Peyer's patch (tissue), 4 donors: ENCODE measurements around the gene ARPC1B. TPM values are rescaled to one million over a fixed set of nuclear protein-coding genes. Genes with fewer than 3 reads are reported as not detected.
"Not testable (repeated sequence)": the region's sequence is repeated elsewhere in the genome, so short reads cannot be mapped to it uniquely, and the experiment has no call there.

Experiments used
- DNase-seq, 3 donors: peaks; one replicate each; pipeline ENCODE4 v3.0.0-alpha.2; 2017 to 2019
- H3K27ac ChIP-seq, 4 donors: fragments of 200-600 bp; sonication (generic); one replicate each; pipeline ENCODE4 v1.5.1; 2016 to 2019
- H3K27me3 ChIP-seq, 2 donors: fragments of 200-600 bp; sonication (generic); one replicate each; pipeline ENCODE4 v1.5.1; 2019
- H3K36me3 ChIP-seq, 3 donors: fragments of 200-600 bp; sonication (generic); one replicate each; pipeline ENCODE4 v1.5.1; 2016 to 2019
- H3K4me1 ChIP-seq, 4 donors: fragments of 200-600 bp; sonication (generic); one replicate each; pipeline ENCODE4 v1.5.1; 2016 to 2019
- H3K4me3 ChIP-seq, 4 donors: fragments of 200-600 bp; sonication (generic); 1 replicate in 3 of 4; 2 replicates in 1 of 4; pipeline ENCODE4 v1.5.1; 2016 to 2019; ENCODE audit warnings: mild to moderate bottlenecking in 1 of 4
- H3K9me3 ChIP-seq, 4 donors: fragments of 200-600 bp; sonication (generic); one replicate each; pipeline ENCODE4 v1.5.1; 2016 to 2019; ENCODE audit warnings: mild to moderate bottlenecking in 1 of 4
- POLR2A ChIP-seq, 2 donors: fragments of 450-650 bp; IDR thresholded peaks; one replicate each; pipeline ENCODE4 v1.5.1; 2017; ENCODE audit warnings: antibody characterized with exemption in 2 of 2, mild to moderate bottlenecking in 2 of 2, moderate library complexity in 2 of 2
- total RNA-seq, 4 donors: library from RNA; depleted of rRNA; stranded (reverse); fragments of >200 nt; gene quantifications; one replicate each; pipeline ENCODE4 v1.1.0, GENCODE V29; 2016
- TF ChIP-seq, protein P1 (sequence below), 6 experiments: fragments of 450-650 bp in 4 of 6; fragments of 200-600 bp in 2 of 6; sonication (generic) in 1 of 6; IDR thresholded peaks; one replicate each; pipeline ENCODE4 v1.5.1; 2017 to 2019; ENCODE audit warnings: antibody characterized with exemption in 6 of 6, mild to moderate bottlenecking in 3 of 6, moderate library complexity in 1 of 6

The ARPC1B gene
- total RNA-seq, 4 donors from 2014 or later: 228 to 386 (median 343) TPM

DNA sequence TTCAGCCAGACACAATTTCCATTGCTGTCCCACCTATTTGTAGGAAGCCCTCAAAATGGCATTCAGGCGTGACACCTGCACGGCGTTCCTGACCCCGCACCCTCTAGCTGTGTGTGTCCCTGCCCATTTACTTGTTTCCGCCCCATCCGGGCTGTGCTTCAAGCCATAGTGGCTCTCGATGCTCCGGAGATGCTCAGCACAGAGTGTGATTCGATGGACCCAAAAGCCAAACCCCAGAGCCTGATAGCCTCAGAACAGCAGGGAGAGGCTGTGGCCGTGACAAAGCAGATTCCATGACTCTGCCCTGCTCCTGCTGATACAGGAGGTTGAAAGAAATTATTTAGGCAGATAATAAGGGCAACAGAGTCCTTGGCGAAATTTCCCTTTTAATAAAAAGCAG lies 47.7 kb downstream of the ARPC1B start:
- H3K4me1 ChIP-seq: no peaks in the 10 kb centered on the region
- H3K27ac ChIP-seq: no peak overlapping the region
- DNase-seq: no peak
- H3K4me3 ChIP-seq: no peak overlapping the region
- no peak for TF ChIP-seq POLR2A (IDR thresholded peaks at IDR 0.05)
- TF ChIP-seq, protein P1, sequence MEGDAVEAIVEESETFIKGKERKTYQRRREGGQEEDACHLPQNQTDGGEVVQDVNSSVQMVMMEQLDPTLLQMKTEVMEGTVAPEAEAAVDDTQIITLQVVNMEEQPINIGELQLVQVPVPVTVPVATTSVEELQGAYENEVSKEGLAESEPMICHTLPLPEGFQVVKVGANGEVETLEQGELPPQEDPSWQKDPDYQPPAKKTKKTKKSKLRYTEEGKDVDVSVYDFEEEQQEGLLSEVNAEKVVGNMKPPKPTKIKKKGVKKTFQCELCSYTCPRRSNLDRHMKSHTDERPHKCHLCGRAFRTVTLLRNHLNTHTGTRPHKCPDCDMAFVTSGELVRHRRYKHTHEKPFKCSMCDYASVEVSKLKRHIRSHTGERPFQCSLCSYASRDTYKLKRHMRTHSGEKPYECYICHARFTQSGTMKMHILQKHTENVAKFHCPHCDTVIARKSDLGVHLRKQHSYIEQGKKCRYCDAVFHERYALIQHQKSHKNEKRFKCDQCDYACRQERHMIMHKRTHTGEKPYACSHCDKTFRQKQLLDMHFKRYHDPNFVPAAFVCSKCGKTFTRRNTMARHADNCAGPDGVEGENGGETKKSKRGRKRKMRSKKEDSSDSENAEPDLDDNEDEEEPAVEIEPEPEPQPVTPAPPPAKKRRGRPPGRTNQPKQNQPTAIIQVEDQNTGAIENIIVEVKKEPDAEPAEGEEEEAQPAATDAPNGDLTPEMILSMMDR (IDR thresholded peaks at IDR 0.05): no peak
- no peaks in the 10 kb centered on the region for H3K9me3 ChIP-seq
- no peaks in the 10 kb centered on the region for H3K27me3 ChIP-seq
- peaks cover 0 to 67% (median 0%) of the 10 kb centered on the region in 3 donors for H3K36me3 ChIP-seq

DNA sequence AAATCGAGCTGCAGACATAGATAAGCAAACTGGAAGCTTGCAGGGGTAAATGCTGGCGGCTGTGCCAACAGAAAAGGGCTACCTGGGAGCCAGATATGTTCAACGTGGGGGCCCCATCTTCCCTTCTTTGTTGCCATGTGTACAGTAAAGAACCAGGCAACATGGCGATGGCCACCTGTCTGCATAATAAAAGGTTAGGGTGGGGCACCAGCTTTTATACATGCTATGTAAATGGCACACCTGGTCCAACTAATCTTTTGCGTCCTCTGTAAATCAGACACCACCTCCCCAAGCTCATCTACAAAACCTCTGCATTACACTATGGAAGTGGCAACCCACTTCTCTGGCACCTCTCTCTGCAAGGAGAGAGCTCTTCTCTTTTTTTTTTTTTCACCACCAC lies 48.1 kb downstream of the ARPC1B start:
- H3K27ac ChIP-seq: no peak overlapping the region
- TF ChIP-seq, protein P1 (IDR thresholded peaks at IDR 0.05): no peak
- TF ChIP-seq POLR2A (IDR thresholded peaks at IDR 0.05): no peak
- H3K4me1 ChIP-seq: no peaks in the 10 kb centered on the region
- peaks cover 0 to 63% (median 0%) of the 10 kb centered on the region in 3 donors for H3K36me3 ChIP-seq
- DNase-seq: no peak
- H3K27me3 ChIP-seq: no peaks in the 10 kb centered on the region
- H3K9me3 ChIP-seq: no peaks in the 10 kb centered on the region
- H3K4me3 ChIP-seq: no peak overlapping the region

DNA sequence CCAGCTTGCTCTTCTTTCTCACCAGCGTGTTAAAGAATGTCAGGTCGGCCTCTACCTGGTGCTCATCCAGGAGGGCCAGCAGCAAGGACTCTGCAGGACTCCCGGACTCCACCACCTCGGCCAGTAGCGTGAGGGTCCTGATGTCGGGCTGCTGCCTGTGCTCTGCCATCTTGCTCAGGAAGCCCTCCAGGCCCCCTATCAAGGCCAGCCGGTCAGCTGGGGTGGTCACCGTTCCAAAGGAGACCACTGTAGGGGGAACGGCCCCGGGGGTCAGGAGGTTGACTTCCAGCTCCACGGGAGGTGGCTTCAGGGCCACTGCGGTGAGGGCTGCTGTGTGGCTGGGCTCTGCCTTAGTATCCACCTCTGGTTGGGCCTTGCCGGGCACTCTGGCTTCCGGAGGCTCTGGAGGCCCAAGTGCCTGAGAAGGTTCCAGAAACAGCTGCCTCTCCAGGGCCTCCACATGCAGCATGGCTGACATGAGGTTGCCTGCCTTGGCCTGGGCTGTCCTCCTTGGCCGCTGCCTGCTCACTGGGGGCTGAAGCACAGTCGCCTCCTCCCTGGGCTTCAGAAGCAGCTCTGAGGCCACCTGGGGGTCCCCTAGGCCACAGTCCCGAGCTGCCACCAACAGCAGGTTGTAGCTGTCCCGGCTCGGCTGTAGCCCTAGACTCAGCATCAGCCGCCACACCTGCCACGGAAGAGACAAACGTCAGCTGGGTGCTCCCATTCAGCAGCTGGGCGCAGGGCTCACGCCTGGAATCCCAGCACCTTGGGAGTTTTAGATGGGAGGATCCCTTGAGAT lies 50.6 kb downstream of the ARPC1B start:
- Histone ChIP-seq H3K9me3 (no peaks in the 10 kb centered on the region), H3K27ac (no peak overlapping the region), H3K4me3 (no peak overlapping the region), H3K4me1 (no peaks in the 10 kb centered on the region), H3K27me3 (no peaks in the 10 kb centered on the region), H3K36me3 (peaks cover 0 to 56% (median 0%) of the 10 kb centered on the region in 3 donors)
- TF ChIP-seq, protein P1 (IDR thresholded peaks at IDR 0.05): no peak
- TF ChIP-seq POLR2A (IDR thresholded peaks at IDR 0.05): no peak
- DNase-seq: no peak

DNA sequence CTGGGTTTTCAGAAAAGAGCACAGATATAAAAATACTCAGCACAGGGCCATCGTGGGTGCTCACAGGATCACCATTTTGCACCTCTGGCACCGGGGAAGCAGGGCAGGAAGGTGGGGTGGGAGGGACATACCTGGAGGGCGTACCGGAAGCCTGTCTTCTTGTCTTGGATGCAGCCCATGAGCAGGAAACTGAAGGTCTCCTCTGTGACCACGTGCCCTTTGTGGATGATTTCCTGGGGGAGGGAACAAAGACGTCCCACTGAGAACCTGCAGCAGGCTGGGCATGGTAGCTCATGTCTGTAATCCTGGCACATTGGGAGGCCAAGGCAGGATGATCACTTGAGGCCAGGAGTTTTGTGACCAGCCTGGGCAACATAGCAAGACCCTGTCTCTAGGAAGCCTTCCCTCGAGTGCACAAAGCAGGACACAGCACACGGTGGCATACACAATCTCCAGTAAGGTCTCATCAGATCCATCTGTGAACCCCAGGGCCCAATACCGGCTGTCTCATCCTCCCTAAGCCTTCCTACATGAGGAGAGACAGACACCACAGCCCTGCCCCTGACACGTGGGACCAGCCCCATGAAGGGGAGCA lies 54.5 kb downstream of the ARPC1B start:
- Histone ChIP-seq H3K27me3 (no peaks in the 10 kb centered on the region), H3K9me3 (no peaks in the 10 kb centered on the region), H3K36me3 (peaks cover 0 to 72% (median 0%) of the 10 kb centered on the region in 3 donors), H3K4me1 (no peaks in the 10 kb centered on the region), H3K27ac (no peak overlapping the region), H3K4me3 (no peak overlapping the region)
- DNase-seq: no peak
- TF ChIP-seq, protein P1 (IDR thresholded peaks at IDR 0.05): no peak
- no peak for TF ChIP-seq POLR2A (IDR thresholded peaks at IDR 0.05)

DNA sequence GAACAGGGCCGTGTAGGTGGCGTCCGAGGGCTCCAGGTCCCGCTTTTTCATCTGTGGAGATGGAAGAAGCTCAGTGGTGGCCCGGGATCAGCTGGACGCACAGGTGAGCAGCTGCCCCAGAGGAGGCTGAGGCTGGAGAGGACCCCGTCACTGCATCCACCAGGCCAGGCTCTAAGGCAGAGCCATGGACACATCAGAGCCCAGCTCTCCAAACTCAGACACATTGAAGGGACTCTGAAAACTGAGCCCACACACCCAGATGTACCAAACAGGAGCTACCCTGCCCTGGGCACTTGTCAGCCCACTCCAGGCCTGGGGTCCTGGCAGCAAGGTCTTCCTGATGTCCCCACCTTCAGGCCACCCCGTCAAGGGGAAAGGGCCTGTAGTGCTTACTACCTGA lies 55.2 kb downstream of the ARPC1B start:
- H3K36me3 ChIP-seq: peaks cover 0 to 72% (median 0%) of the 10 kb centered on the region in 3 donors
- no peak overlapping the region for H3K4me3 ChIP-seq

DNA sequence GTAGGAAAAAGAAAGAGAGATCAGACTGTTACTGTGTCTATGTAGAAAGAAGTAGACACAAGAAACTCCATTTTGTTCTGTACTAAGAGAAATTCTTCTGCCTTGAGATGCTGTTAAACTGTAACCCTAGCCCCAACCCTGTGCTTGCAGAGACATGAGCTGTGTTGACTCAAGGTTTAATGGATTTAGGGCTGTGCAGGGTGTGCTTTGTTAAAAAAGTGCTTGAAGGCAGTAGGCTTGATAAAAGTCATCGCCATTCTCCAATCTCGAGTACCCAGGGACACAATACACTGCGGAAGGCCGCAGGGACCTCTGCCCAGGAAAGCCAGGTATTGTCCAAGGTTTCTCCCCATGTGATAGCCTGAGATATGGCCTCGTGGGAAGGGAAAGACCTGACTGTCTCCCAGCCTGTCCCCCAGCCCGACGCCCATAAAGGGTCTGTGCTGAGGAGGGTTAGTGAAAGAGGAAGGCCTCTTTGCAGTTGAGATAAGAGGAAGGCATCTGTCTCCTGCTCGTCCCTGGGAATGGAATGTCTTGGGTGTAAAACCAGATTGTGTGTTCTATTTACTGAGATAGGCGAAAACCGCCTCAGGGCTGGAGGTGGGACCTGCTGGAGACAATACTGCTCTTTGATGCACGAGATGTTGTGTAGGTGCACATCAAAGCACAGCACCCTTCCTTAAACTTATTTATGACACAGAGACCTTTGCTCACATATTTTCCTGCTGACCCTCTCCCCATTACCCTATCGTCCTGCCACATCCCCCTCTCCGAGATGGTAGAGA lies 57.4 kb downstream of the ARPC1B start:
- DNase-seq, H3K4me3 ChIP-seq, H3K4me1 ChIP-seq, H3K27me3 ChIP-seq, H3K27ac ChIP-seq, H3K9me3 ChIP-seq: not testable (repeated sequence)
- H3K36me3 ChIP-seq: peaks cover 0 to 68% (median 0%) of the 10 kb centered on the region in 3 donors

More for the DNA sequence above, 55.2 kb downstream of the ARPC1B start:
- H3K4me1 ChIP-seq: no peaks in the 10 kb centered on the region
- TF ChIP-seq POLR2A (IDR thresholded peaks at IDR 0.05): no peak
- TF ChIP-seq, protein P1 (IDR thresholded peaks at IDR 0.05): no peak
- no peaks in the 10 kb centered on the region for H3K9me3 ChIP-seq
- no peaks in the 10 kb centered on the region for H3K27me3 ChIP-seq
- no peak for DNase-seq
- H3K27ac ChIP-seq: no peak overlapping the region
